Aorta (tissue), 4 donors: ENCODE measurements around the gene NBEAL1. TPM values are rescaled to one million over a fixed set of nuclear protein-coding genes. Genes with fewer than 3 reads are reported as not detected.

ENCODE experiments used
- polyA plus RNA-seq, 2 donors: library from polyadenylated mRNA; stranded (reverse); fragments of 200-250 nt; gene quantifications; one replicate each; pipeline ENCODE4 v1.2.3, GENCODE V29; 2013
- total RNA-seq, 2 donors: library from RNA; stranded (reverse); fragmentation: NEBNext Ultra II Directional; extraction: Animal tissue kit (Norgen Biotek cat#: 25700); gene quantifications; one replicate each; pipeline ENCODE4 v1.2.1, GENCODE V29; 2021
- donor health status: healthy with polysubstance abuse.
- donor health status: Bipolar disorder and iron deficiency.
- donor health status: DM: no; HTN: no; CAD: no.
- donor health status: DM: yes; HTN: yes; CAD: no.

The NBEAL1 gene
- total and polyA plus RNA-seq, 4 donors: 15.0 to 178 (median 41.9) TPM

Other genes with a start within 250 kb of the NBEAL1 start
- 10 to 100 TPM in 1 of 2 donors, 1 to 10 TPM in 1; 7.7 to 10.3 TPM for gene ICA1L, start 143.1 kb upstream of the NBEAL1 start, total RNA-seq
- gene ICA1L, start 143.1 kb upstream of the NBEAL1 start, polyA plus RNA-seq: 1 to 10 TPM; 4.8 to 8.4 TPM
- gene WDR12, start 103.2 kb upstream of the NBEAL1 start, total RNA-seq: 10 to 100 TPM; 19.7 to 25.2 TPM
- gene WDR12, start 103.2 kb upstream of the NBEAL1 start, polyA plus RNA-seq: 1 to 10 TPM; 4.3 to 5.4 TPM
- gene CARF, start 102.6 kb upstream of the NBEAL1 start, total RNA-seq: 10 to 100 TPM in 1 of 2 donors, 1 to 10 TPM in 1; 8.8 to 14.4 TPM
- 1 to 10 TPM; 1.3 to 4.6 TPM for gene CARF, start 102.6 kb upstream of the NBEAL1 start, polyA plus RNA-seq
- 10 to 100 TPM; 24.8 to 28.8 TPM for gene CYP20A1, start 224.1 kb downstream of the NBEAL1 start, total RNA-seq
- gene CYP20A1, start 224.1 kb downstream of the NBEAL1 start, polyA plus RNA-seq: 10 to 100 TPM in 1 of 2 donors, 1 to 10 TPM in 1; 9.7 to 19.0 TPM